Osteoblast (primary cell): ENCODE results near the gene BRAF. TPM values are rescaled to one million over a fixed set of nuclear protein-coding genes. Genes with fewer than 3 reads are reported as not detected.

Experiments used
- DNase-seq: peaks from one replicate; pipeline ENCODE4 v3.0.0; 2011; ENCODE audit warnings: low spot score, mixed read lengths; ENCODE audit not compliant: insufficient read length; ENCODE audit errors: missing footprints
- H2AFZ ChIP-seq: 2 replicates; pipeline ENCODE4 v1.6.0; 2011; ENCODE audit warnings: mild to moderate bottlenecking, low read length
- H3K27ac ChIP-seq: 2 replicates; pipeline ENCODE4 v1.5.1; 2011; ENCODE audit warnings: mild to moderate bottlenecking, low read depth, low read length, moderate library complexity
- H3K27me3 ChIP-seq: 2 replicates; pipeline ENCODE4 v1.6.0; 2012; ENCODE audit warnings: mild to moderate bottlenecking, control low read depth, inconsistent platforms, low read length, moderate library complexity; ENCODE audit not compliant: insufficient read depth
- H3K36me3 ChIP-seq: 2 replicates; pipeline ENCODE4 v1.5.1; 2011; ENCODE audit warnings: mild to moderate bottlenecking, low read length, control low read depth, moderate library complexity; ENCODE audit not compliant: insufficient read depth
- H3K4me1 ChIP-seq: 2 replicates; pipeline ENCODE4 v1.5.1; 2011; ENCODE audit warnings: mild to moderate bottlenecking, low read length, control low read depth, moderate library complexity; ENCODE audit not compliant: insufficient read depth
- H3K4me2 ChIP-seq: 2 replicates; pipeline ENCODE4 v1.6.0; 2011; ENCODE audit warnings: mild to moderate bottlenecking, low read length; ENCODE audit not compliant: insufficient read depth
- H3K4me3 ChIP-seq: fragments of 200-600 bp; sonication (generic); 3 replicates; pipeline ENCODE4 v1.5.1; 2012; ENCODE audit warnings: mild to moderate bottlenecking, low read length, inconsistent platforms; ENCODE audit not compliant: insufficient read depth
- H3K79me2 ChIP-seq: 2 replicates; pipeline ENCODE4 v1.6.0; 2012; ENCODE audit warnings: mild to moderate bottlenecking, low read length, control low read depth, inconsistent platforms; ENCODE audit not compliant: insufficient read depth
- H3K9me3 ChIP-seq: 2 replicates; pipeline ENCODE4 v1.5.1; 2011; ENCODE audit warnings: low read depth, low read length, control low read depth
- H4K20me1 ChIP-seq: 2 replicates; pipeline ENCODE4 v1.6.0; 2012; ENCODE audit warnings: mild to moderate bottlenecking, low read length, control low read depth; ENCODE audit not compliant: insufficient read depth
- CTCF ChIP-seq: IDR thresholded peaks from 2 replicates; pipeline ENCODE4 v1.5.1; 2011; ENCODE audit warnings: mild to moderate bottlenecking, low read depth, low read length, moderate library complexity; ENCODE audit errors: extremely low read depth
- total RNA-seq: library from RNA; depleted of rRNA; stranded (reverse); fragments of >200 nt; gene quantifications from 2 replicates; pipeline ENCODE4 v1.2.3, GENCODE V29; 2012

Gene BRAF
- total RNA-seq, 1 donor: 30.0 TPM

GRCh38 chr7:140810385-140810784 is 114.3 kb downstream of the BRAF start:
- Histone ChIP-seq H3K27ac (no peak overlapping the region), H3K9me3 (no peaks in the 10 kb centered on the region), H3K4me1 (no peaks in the 10 kb centered on the region)

GRCh38 chr7:140778975-140779374 is 145.8 kb downstream of the BRAF start:
- peaks cover 37% of the 10 kb centered on the region for H3K36me3 ChIP-seq
- H3K79me2 ChIP-seq: no peaks in the 10 kb centered on the region
- DNase-seq: no peak
- no peak overlapping the region for H2AFZ ChIP-seq
- H3K4me2 ChIP-seq: no peak overlapping the region
- H3K9me3 ChIP-seq: no peaks in the 10 kb centered on the region
- H3K4me1 ChIP-seq: no peaks in the 10 kb centered on the region
- H3K4me3 ChIP-seq: no peak overlapping the region
- no peak for TF ChIP-seq CTCF
- no peaks in the 10 kb centered on the region for H3K27me3 ChIP-seq
- no peak overlapping the region for H3K27ac ChIP-seq
- no peaks in the 10 kb centered on the region for H4K20me1 ChIP-seq

More at GRCh38 chr7:140810385-140810784, 114.3 kb downstream of the BRAF start:
- H2AFZ ChIP-seq: no peak overlapping the region
- no peak overlapping the region for H3K4me3 ChIP-seq
- peaks cover 13% of the 10 kb centered on the region for H3K79me2 ChIP-seq
- peaks cover 19% of the 10 kb centered on the region for H4K20me1 ChIP-seq
- DNase-seq: no peak
- no peak overlapping the region for H3K4me2 ChIP-seq
- no peaks in the 10 kb centered on the region for H3K27me3 ChIP-seq
- no peaks in the 10 kb centered on the region for H3K36me3 ChIP-seq
- TF ChIP-seq CTCF: no peak

- no peak for TF ChIP-seq CTCF
- H3K4me1 ChIP-seq: no peaks in the 10 kb centered on the region
- no peak overlapping the region for H3K4me3 ChIP-seq
- no peaks in the 10 kb centered on the region for H3K79me2 ChIP-seq
- no peaks in the 10 kb centered on the region for H3K9me3 ChIP-seq
- no peaks in the 10 kb centered on the region for H3K27me3 ChIP-seq
- no peak overlapping the region for H3K27ac ChIP-seq
- H4K20me1 ChIP-seq: no peaks in the 10 kb centered on the region
- H3K36me3 ChIP-seq: peaks cover 37% of the 10 kb centered on the region
- H3K4me2 ChIP-seq: no peak overlapping the region
- no peak for DNase-seq
- no peak overlapping the region for H2AFZ ChIP-seq
Measured at GRCh38 chr7:140778568-140778967, 146.2 kb downstream of the BRAF start.

- H3K9me3 ChIP-seq: no peaks in the 10 kb centered on the region
- no peaks in the 10 kb centered on the region for H4K20me1 ChIP-seq
- no peaks in the 10 kb centered on the region for H3K4me1 ChIP-seq
- no peak overlapping the region for H3K27ac ChIP-seq
- no peak for DNase-seq
- TF ChIP-seq CTCF: no peak
- H2AFZ ChIP-seq: no peak overlapping the region
- no peak overlapping the region for H3K4me2 ChIP-seq
- H3K36me3 ChIP-seq: peaks cover 18% of the 10 kb centered on the region
- no peak overlapping the region for H3K4me3 ChIP-seq
- no peaks in the 10 kb centered on the region for H3K79me2 ChIP-seq
- no peaks in the 10 kb centered on the region for H3K27me3 ChIP-seq
Measured at GRCh38 chr7:140774371-140774770, 150.4 kb downstream of the BRAF start.
